Measurements from ENCODE around the gene UTP14A. TPM values are rescaled to one million over a fixed set of nuclear protein-coding genes. Genes with fewer than 3 reads are reported as not detected.

Gene UTP14A
- total and polyA plus RNA-seq, 2 experiments from 2014 or later = 4.7 to 11.8 TPM

GRCh38 chrX:129953881-129954280 is 47.9 kb downstream of the UTP14A start:
- H3K27ac ChIP-seq = no peak overlapping the region
- no peaks in the 10 kb centered on the region for H3K9me3 ChIP-seq (ENCODE audit: low read depth)
- H3K4me3 ChIP-seq = no peak overlapping the region
- no peaks in the 10 kb centered on the region for H3K36me3 ChIP-seq
- TF ChIP-seq CTCF (IDR thresholded peaks at IDR 0.05; ENCODE audit: low read depth, low read length) = no peak
- DNase-seq (ENCODE audit: low read depth in 1 of 2, low spot score in 1 of 2) = no peak
- H3K4me1 ChIP-seq (ENCODE audit: low read depth) = peaks cover 3% of the 10 kb centered on the region
- peaks cover 15% of the 10 kb centered on the region for H3K27me3 ChIP-seq

GRCh38 chrX:129954804-129955203 is 48.8 kb downstream of the UTP14A start:
- no peak for DNase-seq (ENCODE audit: low read depth in 1 of 2, low spot score in 1 of 2)
- H3K4me1 ChIP-seq (ENCODE audit: low read depth) = peaks cover 3% of the 10 kb centered on the region
- no peak for TF ChIP-seq CTCF (IDR thresholded peaks at IDR 0.05; ENCODE audit: low read depth, low read length)
- no peaks in the 10 kb centered on the region for H3K9me3 ChIP-seq (ENCODE audit: low read depth)
- no peaks in the 10 kb centered on the region for H3K36me3 ChIP-seq
- H3K27me3 ChIP-seq = peaks cover 15% of the 10 kb centered on the region
- no peak overlapping the region for H3K27ac ChIP-seq
- no peak overlapping the region for H3K4me3 ChIP-seq

GRCh38 chrX:129955682-129956081 is 49.7 kb downstream of the UTP14A start:
- H3K9me3 ChIP-seq (ENCODE audit: low read depth) = no peaks in the 10 kb centered on the region
- no peak for TF ChIP-seq CTCF (IDR thresholded peaks at IDR 0.05; ENCODE audit: low read depth, low read length)
- H3K4me3 ChIP-seq = no peak overlapping the region
- H3K36me3 ChIP-seq = no peaks in the 10 kb centered on the region
- peaks cover 3% of the 10 kb centered on the region for H3K4me1 ChIP-seq (ENCODE audit: low read depth)
- H3K27ac ChIP-seq = no peak overlapping the region
- peaks cover 15% of the 10 kb centered on the region for H3K27me3 ChIP-seq
- DNase-seq (ENCODE audit: low read depth in 1 of 2, low spot score in 1 of 2) = no peak

- no peak for TF ChIP-seq CTCF (IDR thresholded peaks at IDR 0.05; ENCODE audit: low read depth, low read length)
- no peak overlapping the region for H3K27ac ChIP-seq
- DNase-seq (ENCODE audit: low read depth in 1 of 2, low spot score in 1 of 2) = no peak
- no peak overlapping the region for H3K4me3 ChIP-seq
- H3K9me3 ChIP-seq (ENCODE audit: low read depth) = no peaks in the 10 kb centered on the region
- peaks cover 3% of the 10 kb centered on the region for H3K4me1 ChIP-seq (ENCODE audit: low read depth)
- H3K27me3 ChIP-seq = peaks cover 15% of the 10 kb centered on the region
- H3K36me3 ChIP-seq = no peaks in the 10 kb centered on the region
These were observed 50.2 kb downstream of the UTP14A start for GRCh38 chrX:129956145-129956544.

GRCh38 chrX:129956765-129957164 is 50.8 kb downstream of the UTP14A start:
- Histone ChIP-seq H3K27ac (no peak overlapping the region), H3K27me3 (peaks cover 15% of the 10 kb centered on the region), H3K4me3 (peak overlapping the region; percentile 19), H3K36me3 (no peaks in the 10 kb centered on the region), H3K9me3 (ENCODE audit: low read depth) (no peaks in the 10 kb centered on the region), H3K4me1 (ENCODE audit: low read depth) (peaks cover 3% of the 10 kb centered on the region)
- TF ChIP-seq CTCF (IDR thresholded peaks at IDR 0.05; ENCODE audit: low read depth, low read length) = no peak
- DNase-seq (ENCODE audit: low read depth in 1 of 2, low spot score in 1 of 2) = no peak
